ENCODE data around the gene REEP3.

The REEP3 gene

GRCh38 chr10:63553031-63553430, 31.8 kb downstream of the REEP3 start:
- Histone ChIP-seq H3K27me3 (replicated peaks; ENCODE audit: insufficient read depth, low read length) (no peaks in the 10 kb centered on the region), H3K9ac (ENCODE audit: low read length) (no peak overlapping the region), H3K9me2 (replicated peaks; ENCODE audit: insufficient read depth, low read length) (no peaks in the 10 kb centered on the region), H2AFZ (ENCODE audit: low read length) (no peak overlapping the region), H3K9me3 (replicated peaks; ENCODE audit: insufficient read depth, low read length) (no peaks in the 10 kb centered on the region), H3F3A (ENCODE audit: insufficient read depth, low read length) (no peaks in the 10 kb centered on the region), H4K20me1 (ENCODE audit: insufficient read depth, low read length) (no peaks in the 10 kb centered on the region), H3K27ac (ENCODE audit: low read length) (no peak overlapping the region), H3K4me1 (ENCODE audit: low read length) (peaks cover 9% of the 10 kb centered on the region; the same call in 1 of the 2 replicates), H3K4me3 (ENCODE audit: low read length) (no peak overlapping the region), H3K36me3 (replicated peaks; ENCODE audit: insufficient read depth, low read length) (no peaks in the 10 kb centered on the region), H3K4me2 (ENCODE audit: low read depth, low read length) (no peak overlapping the region), H3K79me2 (ENCODE audit: low read length) (peaks cover 14% of the 10 kb centered on the region)
- no peak for DNase-seq
- TF ChIP-seq EZH2phosphoT487 (IDR thresholded peaks at IDR 0.05; ENCODE audit: low read length) (no peak), CTCF (IDR thresholded peaks at IDR 0.05; ENCODE audit: low read length) (no peak), EZH2 (optimal IDR thresholded peaks at IDR 0.05; ENCODE audit: low read depth, low read length) (no peak)

GRCh38 chr10:63553473-63553872, 32.3 kb downstream of the REEP3 start:
- no peak overlapping the region for H3K4me3 ChIP-seq (ENCODE audit: low read length)
- H2AFZ ChIP-seq (ENCODE audit: low read length) = no peak overlapping the region
- no peaks in the 10 kb centered on the region for H3K36me3 ChIP-seq (replicated peaks; ENCODE audit: insufficient read depth, low read length)
- no peak overlapping the region for H3K9ac ChIP-seq (ENCODE audit: low read length)
- no peak for DNase-seq
- TF ChIP-seq EZH2phosphoT487 (IDR thresholded peaks at IDR 0.05; ENCODE audit: low read length) (no peak), EZH2 (optimal IDR thresholded peaks at IDR 0.05; ENCODE audit: low read depth, low read length) (no peak), CTCF (IDR thresholded peaks at IDR 0.05; ENCODE audit: low read length) (no peak)
- H3K4me1 ChIP-seq (ENCODE audit: low read length) = peaks cover 9% of the 10 kb centered on the region; the same call in 1 of the 2 replicates
- no peaks in the 10 kb centered on the region for H3K9me2 ChIP-seq (replicated peaks; ENCODE audit: insufficient read depth, low read length)
- H3K79me2 ChIP-seq (ENCODE audit: low read length) = peaks cover 14% of the 10 kb centered on the region
- no peaks in the 10 kb centered on the region for H3K9me3 ChIP-seq (replicated peaks; ENCODE audit: insufficient read depth, low read length)
- H4K20me1 ChIP-seq (ENCODE audit: insufficient read depth, low read length) = no peaks in the 10 kb centered on the region
- no peak overlapping the region for H3K4me2 ChIP-seq (ENCODE audit: low read depth, low read length)
- H3K27me3 ChIP-seq (replicated peaks; ENCODE audit: insufficient read depth, low read length) = no peaks in the 10 kb centered on the region
- no peaks in the 10 kb centered on the region for H3F3A ChIP-seq (ENCODE audit: insufficient read depth, low read length)
- H3K27ac ChIP-seq (ENCODE audit: low read length) = no peak overlapping the region

GRCh38 chr10:63554657-63555056, 33.5 kb downstream of the REEP3 start:
- H3K4me2 ChIP-seq (ENCODE audit: low read depth, low read length) = no peak overlapping the region
- TF ChIP-seq EZH2 (optimal IDR thresholded peaks at IDR 0.05; ENCODE audit: low read depth, low read length) (no peak), CTCF (IDR thresholded peaks at IDR 0.05; ENCODE audit: low read length) (no peak), EZH2phosphoT487 (IDR thresholded peaks at IDR 0.05; ENCODE audit: low read length) (no peak)
- H3K4me3 ChIP-seq (ENCODE audit: low read length) = no peak overlapping the region
- no peaks in the 10 kb centered on the region for H4K20me1 ChIP-seq (ENCODE audit: insufficient read depth, low read length)
- H3K79me2 ChIP-seq (ENCODE audit: low read length) = peaks cover 11% of the 10 kb centered on the region
- no peaks in the 10 kb centered on the region for H3K36me3 ChIP-seq (replicated peaks; ENCODE audit: insufficient read depth, low read length)
- H3F3A ChIP-seq (ENCODE audit: insufficient read depth, low read length) = no peaks in the 10 kb centered on the region
- H3K9me3 ChIP-seq (replicated peaks; ENCODE audit: insufficient read depth, low read length) = no peaks in the 10 kb centered on the region
- H3K27ac ChIP-seq (ENCODE audit: low read length) = no peak overlapping the region
- no peaks in the 10 kb centered on the region for H3K27me3 ChIP-seq (replicated peaks; ENCODE audit: insufficient read depth, low read length)
- H3K4me1 ChIP-seq (ENCODE audit: low read length) = peaks cover 6% of the 10 kb centered on the region; the same call in 1 of the 2 replicates
- peak; percentile 11 for DNase-seq
- no peak overlapping the region for H3K9ac ChIP-seq (ENCODE audit: low read length)
- H3K9me2 ChIP-seq (replicated peaks; ENCODE audit: insufficient read depth, low read length) = no peaks in the 10 kb centered on the region
- H2AFZ ChIP-seq (ENCODE audit: low read length) = no peak overlapping the region

Data from MM.1S (cell line).